Mesenchymal stem cell (in vitro differentiated cells and primary cell): ENCODE results near the gene LACTB.
A peak's percentile ranks its signal among the peaks of the same experiment; 100 is the strongest.

Experiments
- DNase-seq: peaks from one replicate; pipeline ENCODE4 v3.0.0-alpha.2; 2013
- H2AFZ ChIP-seq: one replicate; pipeline ENCODE4 v1.6.1; 2013; ENCODE audit warnings: low read depth, mild to moderate bottlenecking, control low read depth, inconsistent platforms, low read length, moderate library complexity
- H2AK5ac ChIP-seq: 2 replicates; pipeline ENCODE4 v1.6.1; 2013; ENCODE audit warnings: low read length, moderate library complexity, mild to moderate bottlenecking, inconsistent platforms; ENCODE audit not compliant: severe bottlenecking
- H2BK120ac ChIP-seq: one replicate; pipeline ENCODE4 v1.6.1; 2013; ENCODE audit warnings: low read depth, mild to moderate bottlenecking, inconsistent platforms, low read length, moderate library complexity
- H2BK12ac ChIP-seq, 2 experiments: one replicate each; pipeline ENCODE4 v1.6.1; 2013; ENCODE audit warnings: inconsistent platforms in 2 of 2, low read length in 2 of 2, mild to moderate bottlenecking in 2 of 2, moderate library complexity in 2 of 2, control low read depth in 1 of 2
- H2BK15ac ChIP-seq: one replicate; pipeline ENCODE4 v1.6.1; 2013; ENCODE audit warnings: mild to moderate bottlenecking, low read depth, inconsistent platforms; ENCODE audit not compliant: poor library complexity, severe bottlenecking
- H2BK5ac ChIP-seq: 2 replicates; pipeline ENCODE4 v1.6.1; 2013; ENCODE audit warnings: low read depth, mild to moderate bottlenecking, low read length, control low read depth, inconsistent platforms; ENCODE audit not compliant: poor library complexity, severe bottlenecking
- H3K14ac ChIP-seq, 2 experiments: one replicate each; pipeline ENCODE4 v1.6.1; 2013; ENCODE audit warnings: inconsistent platforms in 2 of 2, low read length in 2 of 2, control low read depth in 1 of 2, mild to moderate bottlenecking in 1 of 2, moderate library complexity in 1 of 2
- H3K18ac ChIP-seq, 2 experiments: one replicate each; pipeline ENCODE4 v1.6.1; 2013; ENCODE audit warnings: inconsistent platforms in 2 of 2, low read length in 2 of 2, control low read depth in 1 of 2, low read depth in 1 of 2, mild to moderate bottlenecking in 1 of 2
- H3K23ac ChIP-seq, 2 experiments: one replicate each; pipeline ENCODE4 v1.6.1; 2013; ENCODE audit warnings: inconsistent platforms in 2 of 2, low read length in 2 of 2, mild to moderate bottlenecking in 2 of 2, moderate library complexity in 2 of 2, control low read depth in 1 of 2
- H3K27ac ChIP-seq: 2 replicates; pipeline ENCODE4 v1.5.1; 2013; ENCODE audit warnings: mild to moderate bottlenecking, moderate library complexity, low read length, control low read depth, inconsistent platforms; ENCODE audit not compliant: poor library complexity, severe bottlenecking
- H3K27me3 ChIP-seq, 2 experiments: 2 replicates each; pipeline versions ENCODE4 v1.6.1 to v1.7.0; 2013; ENCODE audit warnings: low read length in 2 of 2, mild to moderate bottlenecking in 2 of 2, moderate library complexity in 2 of 2, control low read depth in 1 of 2, inconsistent platforms in 1 of 2; ENCODE audit not compliant: control insufficient read depth in 1 of 2, insufficient read depth in 1 of 2
- H3K36me3 ChIP-seq, 2 experiments: 2 replicates each; pipeline versions ENCODE4 v1.6.1 to v1.7.0; 2013; ENCODE audit warnings: low read length in 2 of 2, control low read depth in 1 of 2, inconsistent platforms in 1 of 2, low read depth in 1 of 2, mild to moderate bottlenecking in 1 of 2; ENCODE audit not compliant: insufficient read depth in 2 of 2, control insufficient read depth in 1 of 2
- H3K4ac ChIP-seq, 2 experiments: one replicate each; pipeline ENCODE4 v1.6.1; 2013; ENCODE audit warnings: inconsistent platforms in 2 of 2, low read length in 2 of 2, mild to moderate bottlenecking in 2 of 2, moderate library complexity in 2 of 2, control low read depth in 1 of 2, low read depth in 1 of 2
- H3K4me1 ChIP-seq: 2 replicates; pipeline ENCODE4 v1.6.1; 2013; ENCODE audit warnings: low read depth, low read length, control low read depth; ENCODE audit not compliant: control insufficient read depth, insufficient read depth
- H3K4me2 ChIP-seq: 2 replicates; pipeline ENCODE4 v1.6.1; 2013; ENCODE audit warnings: low read length, mild to moderate bottlenecking, inconsistent platforms; ENCODE audit not compliant: poor library complexity, severe bottlenecking
- H3K4me3 ChIP-seq, 2 experiments: 2 replicates each; pipeline versions ENCODE4 v1.5.1 to v1.7.0; 2013; ENCODE audit warnings: low read length in 2 of 2, mild to moderate bottlenecking in 2 of 2, control low read depth in 1 of 2, low read depth in 1 of 2; ENCODE audit not compliant: insufficient read depth in 1 of 2
- H3K79me1 ChIP-seq: replicated peaks from 2 replicates; pipeline ENCODE4 v1.6.1; 2013; ENCODE audit warnings: mild to moderate bottlenecking, control low read depth, low read length, inconsistent platforms; ENCODE audit not compliant: poor library complexity, severe bottlenecking
- H3K9ac ChIP-seq: 2 replicates; pipeline ENCODE4 v1.7.0; 2013; ENCODE audit warnings: mild to moderate bottlenecking, low read length, moderate library complexity
- H3K9me3 ChIP-seq: 2 replicates; pipeline ENCODE4 v1.7.0; 2013; ENCODE audit warnings: mild to moderate bottlenecking, low read length; ENCODE audit not compliant: control insufficient read depth
- H4K8ac ChIP-seq: one replicate; pipeline ENCODE4 v1.6.1; 2013; ENCODE audit warnings: inconsistent platforms, mild to moderate bottlenecking, low read length, moderate library complexity
- H4K91ac ChIP-seq: one replicate; pipeline ENCODE4 v1.6.1; 2013; ENCODE audit warnings: mild to moderate bottlenecking, low read length, inconsistent platforms
- WGBS: methylation state at CpG from one replicate; pipeline ENCODE4 v1.1.7; 2013; ENCODE audit warnings: mixed read lengths; 5-methylcytosine and 5-hydroxymethylcytosine counted together

Gene LACTB

GRCh38 chr15:63083541-63083940 lies 38.1 kb upstream of the LACTB start:
- H4K8ac ChIP-seq, result no peak overlapping the region
- H2AFZ ChIP-seq, result no peak overlapping the region
- no peak overlapping the region for H2BK15ac ChIP-seq
- H3K14ac ChIP-seq, result no peak overlapping the region
- H2AK5ac ChIP-seq, result no peak overlapping the region
- H3K27me3 ChIP-seq, result no peaks in the 10 kb centered on the region
- no peak overlapping the region for H4K91ac ChIP-seq
- H2BK120ac ChIP-seq, result no peak overlapping the region
- 96% methylated on average over 10 of the region's 11 CpGs for WGBS
- no peak overlapping the region for H3K27ac ChIP-seq
- no peak overlapping the region for H3K9ac ChIP-seq
- no peaks in the 10 kb centered on the region for H3K36me3 ChIP-seq
- H3K79me1 ChIP-seq, result no peaks in the 10 kb centered on the region
- H3K9me3 ChIP-seq, result no peaks in the 10 kb centered on the region
- no peak overlapping the region for H3K4me2 ChIP-seq
- H2BK12ac ChIP-seq, result peak overlapping the region; percentile 20 to 34
- no peak for DNase-seq
- no peak overlapping the region for H3K4me3 ChIP-seq
- peaks cover 7% of the 10 kb centered on the region for H3K4me1 ChIP-seq
- H3K18ac ChIP-seq, result no peak overlapping the region
- no peak overlapping the region for H2BK5ac ChIP-seq
- H3K4ac ChIP-seq, result no peak overlapping the region
- no peak overlapping the region for H3K23ac ChIP-seq

- no peak overlapping the region for H3K4me3 ChIP-seq
- 100% methylated on average over 1 of the region's 1 CpG for WGBS
- no peak overlapping the region for H3K18ac ChIP-seq
Observed at GRCh38 chr15:63084806-63085205, 36.9 kb upstream of the LACTB start.

GRCh38 chr15:63085289-63085688 lies 36.4 kb upstream of the LACTB start:
- no peaks in the 10 kb centered on the region for H3K27me3 ChIP-seq
- H2AK5ac ChIP-seq, result no peak overlapping the region
- no peak overlapping the region for H2BK120ac ChIP-seq
- 98% methylated on average over 3 of the region's 4 CpGs for WGBS
- H3K4ac ChIP-seq, result no peak overlapping the region
- no peak overlapping the region for H4K91ac ChIP-seq
- H3K4me3 ChIP-seq, result no peak overlapping the region
- no peak overlapping the region for H3K23ac ChIP-seq
- H2BK15ac ChIP-seq, result no peak overlapping the region
- H4K8ac ChIP-seq, result no peak overlapping the region
- no peak for DNase-seq
- H3K36me3 ChIP-seq, result no peaks in the 10 kb centered on the region
- H3K18ac ChIP-seq, result no peak overlapping the region
- H3K79me1 ChIP-seq, result no peaks in the 10 kb centered on the region
- no peak overlapping the region for H2BK5ac ChIP-seq
- H2AFZ ChIP-seq, result no peak overlapping the region
- H3K4me1 ChIP-seq, result peaks cover 12% of the 10 kb centered on the region
- H2BK12ac ChIP-seq, result no peak overlapping the region
- no peak overlapping the region for H3K4me2 ChIP-seq
- no peak overlapping the region for H3K14ac ChIP-seq
- H3K27ac ChIP-seq, result no peak overlapping the region
- H3K9me3 ChIP-seq, result no peaks in the 10 kb centered on the region
- H3K9ac ChIP-seq, result no peak overlapping the region

More at GRCh38 chr15:63084806-63085205, 36.9 kb upstream of the LACTB start:
- no peaks in the 10 kb centered on the region for H3K27me3 ChIP-seq
- no peaks in the 10 kb centered on the region for H3K79me1 ChIP-seq
- H2BK15ac ChIP-seq, result no peak overlapping the region
- no peak for DNase-seq
- no peaks in the 10 kb centered on the region for H3K36me3 ChIP-seq
- H4K8ac ChIP-seq, result no peak overlapping the region
- no peak overlapping the region for H4K91ac ChIP-seq
- no peak overlapping the region for H2AK5ac ChIP-seq
- no peak overlapping the region for H2BK5ac ChIP-seq
- no peak overlapping the region for H3K23ac ChIP-seq
- no peak overlapping the region for H3K9ac ChIP-seq
- H2AFZ ChIP-seq, result no peak overlapping the region
- no peak overlapping the region for H2BK12ac ChIP-seq
- H2BK120ac ChIP-seq, result no peak overlapping the region
- no peak overlapping the region for H3K4ac ChIP-seq
- no peak overlapping the region for H3K4me2 ChIP-seq
- peaks cover 17% of the 10 kb centered on the region for H3K4me1 ChIP-seq
- H3K14ac ChIP-seq, result no peak overlapping the region
- no peak overlapping the region for H3K27ac ChIP-seq
- no peaks in the 10 kb centered on the region for H3K9me3 ChIP-seq

DNA sequence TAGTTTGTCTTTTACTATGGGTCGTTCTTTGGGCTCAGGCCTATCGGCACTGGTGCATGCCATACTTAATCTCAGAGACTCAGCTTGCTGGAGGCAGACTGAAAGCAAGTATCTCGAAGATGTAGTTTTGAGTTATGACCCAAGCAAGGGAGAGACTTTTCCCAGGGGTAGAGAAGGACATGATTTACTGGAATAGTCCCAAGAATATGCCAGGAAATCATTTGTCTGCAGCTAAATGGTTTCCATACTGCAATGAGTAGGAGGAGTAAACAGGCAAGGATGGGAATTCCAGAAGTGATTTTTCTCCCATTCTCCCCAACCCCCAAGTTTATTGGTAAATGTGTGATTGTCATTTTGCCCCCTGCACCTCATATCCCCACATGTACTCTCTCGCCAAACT lies 35.4 kb upstream of the LACTB start:
- Histone ChIP-seq H3K79me1 (no peaks in the 10 kb centered on the region), H2AK5ac (no peak overlapping the region), H2BK5ac (no peak overlapping the region), H4K91ac (no peak overlapping the region), H3K4me2 (no peak overlapping the region), H3K36me3 (no peaks in the 10 kb centered on the region), H3K9ac (no peak overlapping the region), H3K18ac (peak overlapping the region in 1 of 2 experiments; percentile 23), H3K4ac (no peak overlapping the region), H2BK120ac (peak overlapping the region; percentile 27), H2AFZ (no peak overlapping the region), H3K23ac (no peak overlapping the region), H3K4me1 (peaks cover 12% of the 10 kb centered on the region), H2BK15ac (no peak overlapping the region), H3K27me3 (no peaks in the 10 kb centered on the region), H3K9me3 (no peaks in the 10 kb centered on the region), H2BK12ac (no peak overlapping the region), H4K8ac (no peak overlapping the region), H3K4me3 (no peak overlapping the region), H3K27ac (no peak overlapping the region), H3K14ac (no peak overlapping the region)
- DNase-seq, result peak; percentile 54
- 67% methylated on average over 4 of the region's 4 CpGs for WGBS
